Thyroid gland (tissue), 4 donors: ENCODE measurements around the gene CACNA2D3. TPM values are rescaled to one million over a fixed set of nuclear protein-coding genes. Genes with fewer than 3 reads are reported as not detected.

ENCODE experiments used
- DNase-seq, 2 donors: peaks; one replicate each; pipeline ENCODE4 v3.0.0-alpha.2; 2019
- H3K27ac ChIP-seq, 3 donors: fragments of 200-600 bp; sonication (generic); 1 replicate in 2 of 3; 2 replicates in 1 of 3; pipeline ENCODE4 v1.5.1; 2016 to 2019; ENCODE audit warnings: mild to moderate bottlenecking in 1 of 3, moderate library complexity in 1 of 3
- H3K27me3 ChIP-seq: fragments of 200-600 bp; sonication (generic); one replicate; pipeline ENCODE4 v1.5.1; 2019
- H3K36me3 ChIP-seq, 2 donors: fragments of 200-600 bp; sonication (generic); one replicate each; pipeline ENCODE4 v1.5.1; 2016 to 2019
- H3K4me1 ChIP-seq, 2 donors: fragments of 200-600 bp; sonication (generic); one replicate each; pipeline ENCODE4 v1.5.1; 2017 to 2019
- H3K4me3 ChIP-seq, 3 donors: fragments of 200-600 bp; sonication (generic); replicated peaks in 1 of 3; 1 replicate in 2 of 3; 2 replicates in 1 of 3; pipeline ENCODE4 v1.5.1; 2016; ENCODE audit warnings: mild to moderate bottlenecking in 1 of 3
- H3K9me3 ChIP-seq: fragments of 200-600 bp; sonication (generic); one replicate; pipeline ENCODE4 v1.5.1; 2017
- POLR2A ChIP-seq, 2 donors: fragments of 450-650 bp; IDR thresholded peaks; one replicate each; pipeline ENCODE4 v1.6.1; 2017; ENCODE audit warnings: antibody characterized with exemption in 2 of 2, mild to moderate bottlenecking in 2 of 2, moderate library complexity in 1 of 2
- WGBS, 2 donors: methylation state at CpG; one replicate each; pipeline ENCODE4 v1.1.5; 2017; 5-methylcytosine and 5-hydroxymethylcytosine counted together
- intact Hi-C: fragments of 100-400 bp; cut with DNase I; formaldehyde crosslinking; loops from one replicate; pipeline ENCODE4 v1.15.1; 2023
- total RNA-seq, 4 donors: library from RNA; depleted of rRNA; stranded (reverse); fragments of >200 nt; gene quantifications; one replicate each; pipeline ENCODE4 v1.2.3, GENCODE V29; 2016
- TF ChIP-seq, protein P1 (sequence below), 6 experiments: fragments of 200-600 bp in 3 of 6; fragments of 450-650 bp in 3 of 6; sonication (generic) in 3 of 6; IDR thresholded peaks; one replicate each; pipeline ENCODE4 v1.5.1; 2016 to 2019; ENCODE audit warnings: antibody characterized with exemption in 6 of 6, mild to moderate bottlenecking in 2 of 6, inconsistent platforms in 1 of 6, moderate library complexity in 1 of 6

CACNA2D3 gene
- total RNA-seq, 4 donors from 2014 or later, result 2.9 to 4.8 (median 4.5) TPM

GRCh38 chr3:54955496-54955895, 833.1 kb downstream of the CACNA2D3 start:
- WGBS, 2 donors, result 86 to 94% methylated on average over 3 of the region's 3 CpGs
- no peak for TF ChIP-seq POLR2A (IDR thresholded peaks at IDR 0.05)
- TF ChIP-seq, protein P1, sequence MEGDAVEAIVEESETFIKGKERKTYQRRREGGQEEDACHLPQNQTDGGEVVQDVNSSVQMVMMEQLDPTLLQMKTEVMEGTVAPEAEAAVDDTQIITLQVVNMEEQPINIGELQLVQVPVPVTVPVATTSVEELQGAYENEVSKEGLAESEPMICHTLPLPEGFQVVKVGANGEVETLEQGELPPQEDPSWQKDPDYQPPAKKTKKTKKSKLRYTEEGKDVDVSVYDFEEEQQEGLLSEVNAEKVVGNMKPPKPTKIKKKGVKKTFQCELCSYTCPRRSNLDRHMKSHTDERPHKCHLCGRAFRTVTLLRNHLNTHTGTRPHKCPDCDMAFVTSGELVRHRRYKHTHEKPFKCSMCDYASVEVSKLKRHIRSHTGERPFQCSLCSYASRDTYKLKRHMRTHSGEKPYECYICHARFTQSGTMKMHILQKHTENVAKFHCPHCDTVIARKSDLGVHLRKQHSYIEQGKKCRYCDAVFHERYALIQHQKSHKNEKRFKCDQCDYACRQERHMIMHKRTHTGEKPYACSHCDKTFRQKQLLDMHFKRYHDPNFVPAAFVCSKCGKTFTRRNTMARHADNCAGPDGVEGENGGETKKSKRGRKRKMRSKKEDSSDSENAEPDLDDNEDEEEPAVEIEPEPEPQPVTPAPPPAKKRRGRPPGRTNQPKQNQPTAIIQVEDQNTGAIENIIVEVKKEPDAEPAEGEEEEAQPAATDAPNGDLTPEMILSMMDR (IDR thresholded peaks at IDR 0.05), result no peak
- no peak overlapping the region for H3K27ac ChIP-seq
- H3K27me3 ChIP-seq, result no peaks in the 10 kb centered on the region
- no peak for DNase-seq
- intact Hi-C loops, result no loop called here
- no peak overlapping the region for H3K4me3 ChIP-seq
- no peaks in the 10 kb centered on the region for H3K4me1 ChIP-seq
- no peaks in the 10 kb centered on the region for H3K9me3 ChIP-seq
- no peaks in the 10 kb centered on the region for H3K36me3 ChIP-seq

DNA sequence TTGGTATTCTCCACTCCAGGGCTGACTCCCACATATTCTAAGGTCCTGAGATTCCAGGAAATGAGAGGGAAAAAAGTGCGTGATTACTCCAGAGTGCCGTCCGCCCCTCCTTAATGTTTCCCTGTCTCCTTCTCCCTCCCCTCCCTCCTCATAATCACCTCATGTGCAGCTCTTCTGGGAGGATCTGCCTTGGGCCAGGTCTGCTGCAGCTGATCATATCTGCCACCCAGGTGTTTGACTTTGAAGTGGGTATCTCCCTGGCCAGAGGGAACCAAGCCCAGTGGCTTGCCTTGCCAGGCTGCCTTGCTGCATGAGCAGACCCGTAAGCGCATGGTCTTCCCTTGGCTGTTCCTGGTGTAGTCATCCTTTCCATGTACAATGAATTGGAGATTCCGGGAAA, 833.6 kb downstream of the CACNA2D3 start:
- no peak overlapping the region for H3K27ac ChIP-seq
- DNase-seq, result no peak
- TF ChIP-seq POLR2A (IDR thresholded peaks at IDR 0.05), result no peak
- TF ChIP-seq, protein P1 (IDR thresholded peaks at IDR 0.05), result no peak
- no peaks in the 10 kb centered on the region for H3K4me1 ChIP-seq
- H3K4me3 ChIP-seq, result no peak overlapping the region
- intact Hi-C loops, result no loop called here
- no peaks in the 10 kb centered on the region for H3K9me3 ChIP-seq
- no peaks in the 10 kb centered on the region for H3K27me3 ChIP-seq
- WGBS, 2 donors, result 91 to 95% methylated on average over 6 of the region's 6 CpGs
- no peaks in the 10 kb centered on the region for H3K36me3 ChIP-seq

DNA sequence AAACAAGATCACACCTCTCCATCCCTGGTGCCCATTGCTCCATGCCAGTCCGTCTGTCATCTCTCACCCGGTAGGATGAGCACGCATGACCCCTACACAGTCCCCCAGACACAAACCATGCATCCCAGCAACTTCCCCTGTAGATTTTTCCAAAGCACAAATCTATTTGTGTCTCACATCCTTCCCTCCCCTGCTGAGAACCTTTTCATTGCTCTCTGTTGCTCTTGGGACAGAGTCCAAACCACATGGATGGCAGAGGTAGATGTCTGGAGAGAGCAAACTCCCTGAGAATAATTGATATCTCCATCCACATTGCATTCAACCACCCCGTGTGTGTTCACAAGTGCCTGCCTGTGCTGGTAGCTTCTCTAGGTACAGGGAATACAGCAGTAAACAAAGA, 835.4 kb downstream of the CACNA2D3 start:
- no peak for DNase-seq
- no peaks in the 10 kb centered on the region for H3K9me3 ChIP-seq
- no peak for TF ChIP-seq POLR2A (IDR thresholded peaks at IDR 0.05)
- TF ChIP-seq, protein P1 (IDR thresholded peaks at IDR 0.05), result no peak
- H3K4me1 ChIP-seq, result no peaks in the 10 kb centered on the region
- no peak overlapping the region for H3K4me3 ChIP-seq
- intact Hi-C loops, result no loop called here
- WGBS, 2 donors, result 85 to 93% methylated on average over 4 of the region's 4 CpGs
- no peak overlapping the region for H3K27ac ChIP-seq
- H3K36me3 ChIP-seq, result no peaks in the 10 kb centered on the region
- no peaks in the 10 kb centered on the region for H3K27me3 ChIP-seq

GRCh38 chr3:54960082-54960481, 837.7 kb downstream of the CACNA2D3 start:
- H3K4me1 ChIP-seq, result no peaks in the 10 kb centered on the region
- no peaks in the 10 kb centered on the region for H3K9me3 ChIP-seq
- H3K4me3 ChIP-seq, result no peak overlapping the region
- intact Hi-C loops, result no loop called here
- no peaks in the 10 kb centered on the region for H3K27me3 ChIP-seq
- no peak overlapping the region for H3K27ac ChIP-seq
- TF ChIP-seq POLR2A (IDR thresholded peaks at IDR 0.05), result no peak
- TF ChIP-seq, protein P1 (IDR thresholded peaks at IDR 0.05), result no peak
- DNase-seq, result no peak
- H3K36me3 ChIP-seq, result no peaks in the 10 kb centered on the region
- WGBS, 2 donors, result 97% methylated on average over 1 of the region's 1 CpG

GRCh38 chr3:54960701-54961100, 838.3 kb downstream of the CACNA2D3 start:
- Histone ChIP-seq H3K4me1 (no peaks in the 10 kb centered on the region), H3K4me3 (no peak overlapping the region), H3K9me3 (no peaks in the 10 kb centered on the region), H3K27ac (no peak overlapping the region), H3K36me3 (no peaks in the 10 kb centered on the region), H3K27me3 (no peaks in the 10 kb centered on the region)
- intact Hi-C loops, result no loop called here
- TF ChIP-seq, protein P1 (IDR thresholded peaks at IDR 0.05), result no peak
- TF ChIP-seq POLR2A (IDR thresholded peaks at IDR 0.05), result no peak
- 74 to 80% methylated on average over 4 of the region's 4 CpGs for WGBS, 2 donors
- DNase-seq, result no peak
